Omental fat pad (tissue), 4 donors: ENCODE results near the gene CITED4. TPM values are rescaled to one million over a fixed set of nuclear protein-coding genes. Genes with fewer than 3 reads are reported as not detected.

Source experiments
- ATAC-seq: fragments of 150-250 bp; one replicate; pipeline ENCODE4 v1.9.1; 2016; ENCODE audit warnings: mild to moderate bottlenecking, moderate library complexity; ENCODE audit not compliant: low FRiP score
- DNase-seq: peaks from one replicate; pipeline ENCODE4 v3.0.0-alpha.2; 2019; ENCODE audit warnings: low spot score
- total RNA-seq, 4 donors: library from RNA; depleted of rRNA; stranded (reverse); fragments of >200 nt; gene quantifications; one replicate each; pipeline ENCODE4 v1.1.0, GENCODE V29; 2016
- TF ChIP-seq, protein P1 (sequence below), 3 donors: fragments of 450-650 bp; IDR thresholded peaks; one replicate each; pipeline ENCODE4 v1.5.1; 2016 to 2017; ENCODE audit warnings: antibody characterized with exemption in 3 of 3, mild to moderate bottlenecking in 3 of 3, moderate library complexity in 2 of 3

Gene CITED4
- total RNA-seq, 4 donors from 2014 or later, result 5.8 to 21.6 (median 13.6) TPM

DNA sequence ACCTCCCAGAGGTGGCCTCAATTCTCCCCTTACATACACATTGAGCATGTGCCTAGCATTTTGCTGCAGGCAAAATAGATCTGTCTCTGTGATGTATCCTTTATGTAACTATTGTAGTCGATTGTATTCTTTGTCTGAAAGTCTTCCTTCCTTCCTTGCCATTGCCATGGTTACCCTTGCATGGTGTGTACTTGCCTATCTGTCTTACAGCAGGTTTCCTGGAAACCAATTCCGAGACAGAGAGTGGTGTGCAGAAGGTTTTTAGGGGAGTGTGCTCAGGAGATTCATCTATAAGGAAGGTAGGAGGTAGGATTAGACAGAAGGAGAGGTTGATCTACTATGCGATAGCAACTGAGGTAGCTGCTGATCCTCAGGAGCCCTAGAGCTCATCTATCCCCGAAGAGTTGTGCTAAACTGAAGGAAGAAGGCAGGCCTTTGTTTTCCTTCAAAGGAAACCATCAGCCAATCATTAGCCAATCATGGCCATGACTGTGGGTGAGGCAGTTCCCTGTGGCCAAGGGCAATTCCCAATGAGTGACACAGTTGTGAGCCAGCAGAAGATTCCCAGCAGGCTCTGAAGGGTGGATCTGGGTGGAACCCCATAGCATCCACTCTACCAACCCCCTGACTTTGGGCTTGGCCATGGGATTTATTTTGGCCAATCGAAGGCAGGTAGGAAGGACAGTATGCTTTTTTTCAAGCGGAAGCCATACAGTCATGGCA lies 15.0 kb downstream of the CITED4 start:
- DNase-seq (no peak), ATAC-seq (no peak)
- TF ChIP-seq, protein P1, sequence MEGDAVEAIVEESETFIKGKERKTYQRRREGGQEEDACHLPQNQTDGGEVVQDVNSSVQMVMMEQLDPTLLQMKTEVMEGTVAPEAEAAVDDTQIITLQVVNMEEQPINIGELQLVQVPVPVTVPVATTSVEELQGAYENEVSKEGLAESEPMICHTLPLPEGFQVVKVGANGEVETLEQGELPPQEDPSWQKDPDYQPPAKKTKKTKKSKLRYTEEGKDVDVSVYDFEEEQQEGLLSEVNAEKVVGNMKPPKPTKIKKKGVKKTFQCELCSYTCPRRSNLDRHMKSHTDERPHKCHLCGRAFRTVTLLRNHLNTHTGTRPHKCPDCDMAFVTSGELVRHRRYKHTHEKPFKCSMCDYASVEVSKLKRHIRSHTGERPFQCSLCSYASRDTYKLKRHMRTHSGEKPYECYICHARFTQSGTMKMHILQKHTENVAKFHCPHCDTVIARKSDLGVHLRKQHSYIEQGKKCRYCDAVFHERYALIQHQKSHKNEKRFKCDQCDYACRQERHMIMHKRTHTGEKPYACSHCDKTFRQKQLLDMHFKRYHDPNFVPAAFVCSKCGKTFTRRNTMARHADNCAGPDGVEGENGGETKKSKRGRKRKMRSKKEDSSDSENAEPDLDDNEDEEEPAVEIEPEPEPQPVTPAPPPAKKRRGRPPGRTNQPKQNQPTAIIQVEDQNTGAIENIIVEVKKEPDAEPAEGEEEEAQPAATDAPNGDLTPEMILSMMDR (IDR thresholded peaks at IDR 0.05), result no peak

DNA sequence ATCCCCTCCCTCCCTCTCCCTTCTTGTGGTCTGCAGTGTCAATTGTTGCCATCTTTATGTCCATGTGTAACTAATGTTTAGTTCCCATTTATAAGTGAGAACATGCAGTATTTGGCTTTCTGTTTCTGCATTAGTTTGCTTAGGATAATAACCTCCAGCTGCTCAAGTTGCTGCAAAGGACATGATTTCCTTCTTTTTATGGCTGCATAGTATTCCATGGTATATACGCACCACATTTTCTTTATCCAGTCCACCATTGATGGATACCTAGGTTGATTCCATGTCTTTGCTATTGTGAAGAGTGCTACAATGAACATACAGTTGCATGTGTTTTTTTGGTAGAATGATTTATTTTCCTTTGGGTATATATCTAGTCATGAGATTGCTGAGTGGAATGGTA lies 16.3 kb downstream of the CITED4 start:
- TF ChIP-seq, protein P1 (IDR thresholded peaks at IDR 0.05), result no peak
- ATAC-seq, result no peak
- DNase-seq, result no peak

DNA sequence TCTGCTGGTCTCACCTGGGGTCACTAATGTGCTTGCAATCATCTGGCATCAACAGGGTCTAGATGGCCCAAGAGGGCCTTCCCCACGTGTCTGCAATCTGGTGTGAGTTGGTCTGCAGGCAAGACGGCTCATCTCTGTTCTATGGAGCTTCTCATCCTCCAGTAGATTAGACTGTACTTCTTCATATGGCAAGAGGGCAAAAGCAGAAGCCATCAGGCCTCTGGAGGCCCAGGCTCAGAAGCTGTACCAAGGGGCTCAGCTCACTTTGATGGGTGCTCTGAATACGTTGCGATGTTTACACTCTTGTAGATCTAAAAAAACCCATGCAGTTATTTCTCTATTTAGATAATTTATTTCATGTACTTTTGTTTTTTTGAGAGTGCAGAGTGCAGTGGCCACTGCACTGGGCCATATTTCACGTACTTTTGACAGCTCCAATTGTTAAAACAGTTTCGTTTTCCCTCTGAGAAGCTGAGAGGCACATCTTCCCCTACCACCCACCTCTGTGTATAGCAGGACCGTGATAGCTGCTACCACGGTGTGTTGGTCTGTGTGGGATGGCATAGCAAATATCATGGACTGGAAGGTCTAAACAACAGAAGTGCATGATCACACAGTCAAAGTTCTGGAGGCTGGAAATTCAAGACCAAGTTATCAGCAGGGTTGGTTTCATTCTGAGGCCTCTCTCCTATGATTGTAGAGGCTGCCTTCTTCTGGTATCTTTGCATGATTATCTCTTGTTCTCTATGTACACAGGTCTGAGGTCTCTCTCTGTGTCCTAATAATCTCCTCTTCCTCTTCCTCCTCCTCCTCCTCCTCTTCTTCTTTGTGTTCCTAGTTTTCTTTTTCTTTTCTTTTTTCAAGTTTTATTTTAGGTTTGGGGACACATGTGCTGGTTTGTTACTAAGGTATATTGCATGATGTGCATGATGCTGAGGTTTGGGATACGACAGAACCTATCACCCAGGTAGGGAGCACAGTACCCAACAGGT lies 17.0 kb downstream of the CITED4 start:
- TF ChIP-seq, protein P1 (IDR thresholded peaks at IDR 0.05), result no peak
- ATAC-seq (no peak), DNase-seq (no peak)

DNA sequence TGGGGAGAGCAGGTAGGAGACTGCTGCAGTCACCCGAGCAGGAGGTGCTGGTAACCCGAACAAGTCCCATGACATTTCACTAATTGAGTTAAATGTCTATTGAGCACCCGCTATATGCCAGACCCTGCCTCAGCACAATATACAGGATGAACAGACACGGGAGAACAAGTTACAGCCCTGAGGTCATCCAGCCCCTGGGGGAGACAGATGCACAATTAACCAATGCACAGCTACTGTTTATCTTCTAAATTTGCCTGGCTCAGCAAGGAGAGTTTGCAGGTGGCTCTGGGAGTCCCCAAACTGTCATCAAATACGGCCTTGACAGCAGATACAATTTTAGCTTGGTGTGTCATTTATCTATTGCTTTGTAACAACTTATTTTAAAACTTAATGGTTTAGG lies 18.1 kb downstream of the CITED4 start:
- no peak for ATAC-seq
- no peak for DNase-seq
- TF ChIP-seq, protein P1 (IDR thresholded peaks at IDR 0.05), result no peak

DNA sequence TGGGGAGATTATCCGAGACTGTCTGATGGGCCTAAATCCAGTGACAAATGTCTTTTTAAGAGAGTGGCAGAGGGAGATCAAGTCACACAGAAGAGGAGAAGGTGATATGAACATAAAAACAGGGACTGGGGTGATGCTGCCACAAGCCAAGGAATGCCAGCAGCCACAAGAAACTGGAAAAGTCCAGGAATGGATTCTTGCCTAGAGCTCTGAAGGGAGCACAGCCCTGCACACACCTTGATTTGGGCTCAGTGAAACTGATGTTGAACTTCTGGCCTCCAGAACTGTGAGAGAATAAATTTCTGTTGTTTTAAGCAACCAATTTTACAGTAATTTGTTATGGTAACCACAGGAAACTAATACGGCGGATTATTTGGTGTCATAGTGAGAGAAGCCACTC lies 19.5 kb downstream of the CITED4 start:
- no peak for DNase-seq
- no peak for ATAC-seq
- TF ChIP-seq, protein P1 (IDR thresholded peaks at IDR 0.05), result no peak

DNA sequence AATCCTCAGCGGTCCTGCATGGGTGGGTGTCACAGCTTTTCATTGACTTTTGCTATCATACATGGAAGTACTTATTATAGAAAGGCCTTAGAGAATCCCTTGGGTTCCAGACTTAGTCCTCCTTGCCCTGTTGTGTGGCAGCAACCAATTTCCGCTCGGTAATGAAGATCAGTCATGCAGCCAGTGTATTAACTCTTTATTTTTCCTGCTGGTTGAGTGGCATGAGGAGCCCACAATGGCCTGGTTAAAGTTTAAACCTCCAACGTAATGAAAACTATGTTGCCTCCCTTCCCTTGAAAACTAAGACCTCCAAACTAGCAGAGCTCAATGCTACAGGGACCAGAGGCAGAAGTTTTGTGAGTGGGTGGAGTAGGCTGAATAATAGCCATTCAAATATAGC lies 20.0 kb downstream of the CITED4 start:
- ATAC-seq, result no peak
- TF ChIP-seq, protein P1 (IDR thresholded peaks at IDR 0.05), result no peak
- DNase-seq, result no peak
